ENCODE measurements around the gene ACADSB. TPM values are rescaled to one million over a fixed set of nuclear protein-coding genes. Genes with fewer than 3 reads are reported as not detected.

The ACADSB gene
- total RNA-seq: 4.8 and 5.7 TPM in 2 replicates

GRCh38 chr10:123008355-123009104 is at the start of gene ACADSB, which contains the start of gene IKZF5:
Gene ACADSB (plus strand): TSS chr10:123009006. CDS start chr10:123009030, 24 bp downstream.
Gene IKZF5 (minus strand): TSS chr10:123008795. CDS start chr10:122998625, 10,170 bp downstream.

DNA sequence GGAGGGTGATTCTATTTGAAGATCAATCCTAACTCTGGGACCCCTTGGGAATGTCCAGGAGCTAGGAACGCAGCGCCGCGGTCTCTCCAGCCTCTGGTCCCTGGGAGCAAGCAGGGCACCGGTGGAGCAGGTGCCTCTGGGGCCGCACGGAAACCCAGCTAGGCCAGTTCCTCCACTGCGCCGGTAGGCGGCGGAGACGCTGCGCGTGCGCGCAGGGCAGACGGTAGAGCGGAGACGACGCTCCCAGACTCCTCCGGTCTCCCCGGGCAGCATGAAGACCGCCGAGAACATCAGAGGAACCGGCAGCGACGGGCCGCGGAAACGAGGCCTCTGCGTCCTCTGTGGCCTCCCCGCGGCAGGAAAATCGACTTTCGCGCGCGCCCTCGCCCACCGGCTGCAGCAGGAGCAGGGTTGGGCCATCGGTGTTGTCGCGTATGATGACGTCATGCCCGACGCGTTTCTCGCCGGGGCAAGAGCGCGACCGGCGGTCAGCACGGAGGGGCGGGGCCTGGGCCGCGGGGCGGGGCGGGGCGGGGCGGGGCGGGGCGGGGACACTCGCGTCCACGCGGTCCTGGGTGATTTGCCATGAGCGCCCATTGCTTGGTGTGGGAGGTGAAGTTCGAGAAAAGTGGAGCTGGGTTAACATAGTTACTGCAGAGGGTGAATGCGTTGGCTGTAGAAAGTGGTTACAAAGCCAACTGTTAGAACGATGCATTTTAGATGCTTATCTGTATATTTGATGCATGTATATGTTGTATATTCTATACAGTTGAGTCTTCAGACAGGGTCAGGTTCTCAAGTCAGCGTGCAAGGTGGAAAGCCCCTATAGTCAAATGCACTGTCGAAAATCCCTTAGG is 28.4 kb upstream of the ACADSB start, which contains the start of gene PSTK:
PSTK (plus strand) TSS at position 193 of the 857 bp plus-strand sequence; CDS start at position 272, 79 bp downstream.

Other genes starting within 250 kb of the ACADSB start
- gene CUZD1, start 163.1 kb upstream of the ACADSB start, total RNA-seq: 0.45 and 0.84 TPM in 2 replicates
- 2.0 and 4.5 TPM in 2 replicates for gene FAM24B, start 129.4 kb upstream of the ACADSB start, total RNA-seq
- gene FAM24A, start 98.4 kb upstream of the ACADSB start, total RNA-seq: not detected in 2 replicates
- 5.4 and 5.8 TPM in 2 replicates for gene C10orf88, start 54.8 kb upstream of the ACADSB start, total RNA-seq
- 3.5 and 4.6 TPM in 2 replicates for gene PSTK, start 28.6 kb upstream of the ACADSB start, total RNA-seq
- 1.6 and 1.7 TPM in 2 replicates for gene IKZF5, start 211 bp upstream of the ACADSB start, total RNA-seq
- gene HMX3, start 127.0 kb downstream of the ACADSB start, total RNA-seq: not detected in 2 replicates
- not detected in 2 replicates for gene HMX2, start 139.1 kb downstream of the ACADSB start, total RNA-seq
- 231 and 240 TPM in 2 replicates for gene BUB3, start 145.4 kb downstream of the ACADSB start, total RNA-seq